ENCODE data around the gene ADH1A.
"Not testable (repeated sequence)": the region's sequence is repeated elsewhere in the genome, so short reads cannot be mapped to it uniquely, and the experiment has no call there.

ADH1A gene

DNA sequence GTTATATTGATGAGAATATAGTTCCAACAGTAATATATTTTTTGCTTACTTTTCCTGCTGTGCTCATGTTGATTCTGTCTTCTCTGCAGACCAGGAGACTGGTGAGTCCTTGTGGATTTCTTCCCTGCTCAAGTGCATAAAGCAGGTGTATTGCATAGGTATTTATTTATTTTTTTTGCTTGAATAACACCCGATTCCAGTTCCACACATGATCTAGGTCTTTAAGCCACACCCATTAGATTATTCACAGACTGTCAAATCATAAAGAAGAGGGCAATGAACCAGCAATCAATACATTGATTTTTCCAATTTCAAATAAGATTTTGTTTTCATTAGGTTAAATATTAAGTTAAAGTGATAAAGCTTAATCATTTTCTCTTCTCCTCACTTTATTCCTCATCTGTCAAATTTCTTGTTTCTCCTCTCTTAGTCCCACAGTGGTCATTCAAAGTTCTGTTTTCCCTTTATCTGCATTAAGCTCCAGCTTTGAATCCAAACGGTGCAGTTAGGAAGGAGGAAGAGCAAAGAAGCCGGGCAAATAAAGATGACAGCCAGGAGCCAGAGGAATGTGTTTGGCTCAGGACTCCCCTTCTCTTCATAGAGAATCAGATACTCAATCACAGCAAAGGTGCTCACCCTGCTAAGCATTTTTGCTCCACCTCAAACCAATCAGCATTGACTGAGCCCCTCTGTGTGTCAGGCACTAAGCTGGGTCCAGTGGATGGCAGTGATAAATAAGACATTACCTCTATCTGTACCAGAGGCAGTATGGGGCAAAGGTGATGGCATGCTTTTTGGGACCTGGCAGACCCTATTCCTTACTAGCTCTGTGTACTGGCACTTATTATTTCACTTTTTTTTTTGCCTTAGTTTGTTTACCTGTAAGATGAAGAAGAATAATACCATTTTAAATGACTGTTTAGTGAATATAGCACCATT lies at the start of gene ADH1A:
Gene ADH1A, minus strand, starts transcription at position 138 of the 939 bp plus-strand sequence. Its CDS starts 71 bp downstream, at position 67.
- DNase-seq (ENCODE audit: low read depth in 2 of 2): no peak

GRCh38 chr4:99339172-99339571 lies 48.4 kb upstream of the ADH1A start:
- no peak for DNase-seq (ENCODE audit: low read depth in 2 of 2)

DNA sequence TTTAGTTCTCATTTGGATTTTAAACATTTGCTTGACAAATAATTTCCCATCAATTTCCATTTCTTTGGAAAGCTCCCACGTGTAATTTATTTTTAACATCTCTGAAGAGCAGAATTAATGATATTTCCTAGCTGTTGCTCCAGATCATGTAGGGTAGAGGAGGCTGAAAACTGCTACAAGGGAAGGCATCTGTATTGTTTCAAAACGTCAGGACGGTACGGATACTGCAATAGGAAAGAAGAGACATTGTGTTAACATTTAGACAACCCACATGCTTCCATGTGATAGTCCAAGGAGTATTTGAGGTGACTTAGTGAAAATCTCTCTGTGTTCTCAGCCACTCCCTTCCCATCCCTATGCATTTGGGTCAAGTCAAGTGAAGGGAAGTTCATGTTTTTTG lies 45.8 kb upstream of the ADH1A start:
- no peak for DNase-seq (ENCODE audit: low read depth in 2 of 2)

- DNase-seq (ENCODE audit: low read depth in 2 of 2): no peak
Observed at GRCh38 chr4:99334880-99335279, 44.1 kb upstream of the ADH1A start.

- no peak for DNase-seq (ENCODE audit: low read depth in 2 of 2)
Observed at GRCh38 chr4:99330648-99331047, 39.9 kb upstream of the ADH1A start.

DNA sequence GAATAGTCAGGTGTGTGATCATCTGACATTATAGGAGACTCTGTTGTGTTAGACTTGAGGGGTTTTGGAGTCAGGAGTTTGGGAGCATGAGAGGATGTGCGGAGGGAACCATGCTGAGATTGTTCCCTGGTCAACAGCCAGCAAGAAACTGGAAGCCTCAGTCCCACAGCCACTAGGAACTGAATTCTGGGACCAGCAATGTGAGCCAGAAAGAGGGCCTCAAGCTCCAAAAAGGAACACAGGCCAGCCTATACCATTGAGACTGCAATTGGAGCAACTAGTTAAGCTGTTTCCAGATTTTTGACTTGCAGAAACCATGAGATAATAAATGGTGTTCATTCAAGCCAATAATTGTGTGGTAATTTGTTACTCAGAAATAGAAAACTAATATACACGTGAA lies 39.1 kb upstream of the ADH1A start:
- DNase-seq (ENCODE audit: low read depth in 2 of 2): no peak

DNA sequence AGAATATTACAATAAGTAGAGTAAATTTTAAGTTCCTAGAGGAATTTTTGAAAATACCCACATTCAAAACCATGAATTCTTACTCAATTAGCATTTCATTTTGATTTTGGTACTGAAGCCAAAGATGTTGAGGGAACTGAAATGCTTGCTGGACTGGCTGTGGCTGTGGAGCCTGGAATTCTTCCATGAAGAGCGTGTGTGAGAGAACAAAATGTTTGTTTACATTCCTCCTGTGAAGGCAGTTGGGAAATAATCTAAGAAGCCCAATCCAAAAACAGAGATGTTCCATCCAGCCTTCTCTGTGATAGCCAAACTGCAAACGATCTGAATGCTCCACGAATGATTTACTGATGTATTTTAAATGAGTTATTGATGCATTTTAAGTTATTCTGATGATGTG lies 34.2 kb upstream of the ADH1A start:
- no peak for DNase-seq (ENCODE audit: low read depth in 2 of 2)

GRCh38 chr4:99324361-99324760 lies 33.6 kb upstream of the ADH1A start:
- DNase-seq (ENCODE audit: low read depth in 2 of 2): no peak

- DNase-seq (ENCODE audit: low read depth in 2 of 2): no peak
Observed at GRCh38 chr4:99323756-99324155, 33.0 kb upstream of the ADH1A start.

GRCh38 chr4:99321241-99322191 lies 30.7 kb upstream of the ADH1A start, which contains the start of gene ADH1B:
TSS of gene ADH1B (minus strand) at chr4:99321401. CDS start at chr4:99321331, 70 bp downstream.
- DNase-seq (ENCODE audit: low read depth in 2 of 2): no peak

DNA sequence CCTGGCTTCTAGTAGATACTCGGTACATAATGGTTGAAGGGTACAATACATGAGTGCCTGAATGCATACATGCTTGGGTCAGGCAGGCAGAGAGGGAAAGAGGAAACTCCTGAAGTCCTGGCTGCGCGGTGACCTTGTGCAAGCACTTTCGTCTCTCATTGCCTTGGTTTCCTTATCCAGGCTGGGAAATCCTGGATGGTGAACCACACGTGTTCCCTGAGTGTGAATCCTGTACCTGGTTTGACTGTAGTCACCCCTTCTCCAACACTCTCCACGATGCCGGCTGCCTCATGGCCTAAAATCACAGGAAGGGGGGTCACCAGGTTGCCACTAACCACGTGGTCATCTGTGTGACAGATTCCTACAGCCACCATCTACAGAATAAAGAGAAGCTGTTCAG lies 27.0 kb upstream of the ADH1A start:
- DNase-seq (ENCODE audit: low read depth in 2 of 2): not testable (repeated sequence)

- DNase-seq (ENCODE audit: low read depth in 2 of 2): no peak
Observed at GRCh38 chr4:99317354-99317753, 26.6 kb upstream of the ADH1A start.

GRCh38 chr4:99315839-99316238 lies 25.1 kb upstream of the ADH1A start:
- no peak for DNase-seq (ENCODE audit: low read depth in 2 of 2)

DNA sequence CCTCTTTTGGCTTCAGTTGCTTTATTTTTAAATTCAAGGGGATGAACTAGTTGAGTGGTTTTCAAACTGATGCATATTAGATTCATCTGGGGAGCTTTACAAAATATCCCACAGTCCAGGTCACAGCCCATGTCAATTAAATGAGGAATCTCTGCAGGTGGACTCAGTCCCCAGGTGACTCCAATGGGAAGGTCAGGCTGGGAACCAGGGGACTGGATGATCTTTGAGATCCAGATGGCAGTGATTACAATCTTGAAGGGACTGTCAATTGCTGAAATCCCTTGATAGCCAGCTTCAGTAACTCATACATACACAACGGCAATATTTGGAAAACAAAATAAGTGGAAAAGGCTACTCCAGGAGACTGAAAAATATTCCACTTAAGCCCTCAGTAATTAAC lies 23.4 kb upstream of the ADH1A start:
- DNase-seq (ENCODE audit: low read depth in 2 of 2): no peak

- no peak for DNase-seq (ENCODE audit: low read depth in 2 of 2)
Observed at GRCh38 chr4:99310389-99310788, 19.6 kb upstream of the ADH1A start.

DNA sequence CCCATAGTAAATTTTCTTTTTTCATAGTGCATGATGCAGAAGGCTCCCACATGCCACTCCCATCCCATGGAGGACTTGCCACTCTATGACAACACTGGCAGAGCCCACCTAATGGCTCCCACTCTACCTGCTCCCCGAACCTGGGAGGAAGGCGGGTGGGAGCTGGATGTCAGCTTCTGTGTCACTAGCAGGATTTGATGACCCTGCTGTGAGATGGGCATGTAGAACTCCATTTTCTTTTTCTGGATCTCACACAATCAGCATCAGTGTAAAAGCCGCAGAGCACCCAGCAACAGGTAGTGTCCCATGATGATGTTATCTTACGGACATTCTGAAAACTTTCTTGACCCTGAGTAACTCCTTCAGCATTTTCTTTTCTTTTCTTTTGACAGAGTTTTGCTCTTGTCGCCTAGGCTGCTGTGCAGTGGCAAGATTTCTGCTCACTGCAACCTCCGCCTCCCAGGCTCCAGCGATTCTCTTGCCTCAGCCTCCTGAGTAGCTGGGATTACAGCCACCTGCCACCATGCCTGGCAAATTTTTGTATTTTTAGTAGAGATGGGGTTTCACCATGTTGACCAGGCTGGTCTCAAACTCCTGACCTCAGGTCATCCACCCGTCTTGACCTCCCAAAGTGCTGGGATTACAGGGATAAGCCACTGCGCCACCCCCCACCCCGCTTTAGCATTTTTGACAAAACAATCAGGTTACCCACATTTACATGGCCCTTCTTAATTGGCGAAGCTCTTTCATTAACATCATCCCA lies 15.0 kb upstream of the ADH1A start:
- DNase-seq (ENCODE audit: low read depth in 2 of 2): no peak

- no peak for DNase-seq (ENCODE audit: low read depth in 2 of 2)
Observed at GRCh38 chr4:99301376-99302164, 10.8 kb upstream of the ADH1A start.

DNA sequence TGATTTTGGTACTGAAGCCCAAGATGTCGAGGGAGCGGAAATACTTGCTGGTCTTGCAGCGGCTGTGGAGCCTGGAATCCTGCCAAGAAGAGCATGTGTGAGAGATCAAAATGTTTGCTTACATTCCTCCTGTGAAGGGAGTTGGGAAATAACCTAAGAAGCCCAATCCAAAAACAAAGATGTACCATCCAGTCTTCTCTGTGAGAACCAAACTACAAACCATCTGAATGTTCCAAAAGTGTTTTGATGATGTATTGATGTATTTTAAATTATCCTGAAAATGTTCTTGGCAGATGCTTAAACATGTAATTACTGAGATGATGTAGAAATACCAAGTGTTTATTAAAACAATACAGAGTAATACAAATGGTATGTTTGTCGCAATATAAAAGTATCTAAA lies 10.1 kb upstream of the ADH1A start:
- no peak for DNase-seq (ENCODE audit: low read depth in 2 of 2)

DNA sequence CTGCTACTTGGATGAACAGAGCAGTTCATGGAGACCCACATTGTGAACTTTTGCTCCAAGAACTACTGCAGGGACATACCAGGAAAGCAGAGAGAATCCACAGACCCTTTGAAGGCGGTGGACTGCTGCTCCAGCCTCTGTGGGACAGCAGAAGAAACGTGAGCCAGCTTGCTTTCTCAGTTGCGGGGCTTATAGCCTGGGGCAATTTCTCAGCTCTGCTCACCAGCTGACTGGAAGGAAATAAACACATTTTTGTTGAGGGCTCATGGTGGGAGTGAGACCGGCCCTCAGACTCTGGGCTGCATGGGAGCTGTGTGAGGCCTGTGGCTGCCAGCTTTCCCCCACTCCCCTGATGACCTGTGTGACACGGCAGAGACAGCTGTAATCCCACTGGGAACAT lies 2.6 kb upstream of the ADH1A start:
- no peak for DNase-seq (ENCODE audit: low read depth in 2 of 2)

DNA sequence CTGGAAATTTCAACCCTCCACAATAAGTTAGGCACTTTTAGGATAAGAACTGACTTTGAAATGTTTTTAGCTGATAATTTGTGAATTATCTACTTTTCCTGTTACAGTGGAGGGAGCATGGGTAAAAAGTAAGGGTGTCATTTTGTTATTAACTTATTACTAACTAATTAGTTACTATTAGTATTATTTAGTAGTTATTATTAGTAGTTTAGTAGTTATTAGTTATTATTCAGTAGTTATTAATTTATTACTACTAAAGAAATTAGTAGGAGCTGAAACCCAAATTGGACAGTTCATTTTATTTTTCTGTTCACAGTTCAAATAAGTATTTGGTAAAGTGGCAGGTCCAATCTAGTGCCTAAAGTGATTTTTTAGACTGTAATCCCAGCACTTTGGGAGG lies 5.4 kb downstream of the ADH1A start:
- DNase-seq (ENCODE audit: low read depth in 2 of 2): no peak

- no peak for DNase-seq (ENCODE audit: low read depth in 2 of 2)
Observed at GRCh38 chr4:99282731-99283130, 8.1 kb downstream of the ADH1A start.

Data from stimulated activated CD8-positive, alpha-beta memory T cell treated with anti-CD3 and anti-CD28 coated beads, Interleukin-7, amount 100 ng/mL, for 1 hour (primary cell).